Vagina (tissue), 2 donors: ENCODE measurements around the gene SLC7A6. TPM values are rescaled to one million over a fixed set of nuclear protein-coding genes. Genes with fewer than 3 reads are reported as not detected.

ENCODE experiments used
- DNase-seq, 2 donors: peaks; one replicate each; pipeline ENCODE4 v3.0.0-alpha.2; 2017; ENCODE audit errors: extremely low spot score in 2 of 2
- H3K27ac ChIP-seq: fragments of 200-600 bp; sonication (generic); one replicate; pipeline ENCODE4 v1.5.1; 2019
- H3K27me3 ChIP-seq: fragments of 200-600 bp; sonication (generic); one replicate; pipeline ENCODE4 v1.5.1; 2019
- H3K36me3 ChIP-seq, 2 donors: fragments of 200-600 bp; sonication (generic); one replicate each; pipeline ENCODE4 v1.5.1; 2017 to 2019
- H3K4me1 ChIP-seq: fragments of 200-600 bp; sonication (generic); one replicate; pipeline ENCODE4 v1.5.1; 2019
- H3K4me3 ChIP-seq, 2 donors: fragments of 200-600 bp; sonication (generic); 1 replicate in 1 of 2; 2 replicates in 1 of 2; pipeline ENCODE4 v1.5.1; 2016 to 2019
- H3K9me3 ChIP-seq: fragments of 200-600 bp; sonication (generic); one replicate; pipeline ENCODE4 v1.5.1; 2019
- POLR2A ChIP-seq, 2 donors: fragments of 450-650 bp; IDR thresholded peaks; one replicate each; pipeline ENCODE4 v1.6.1; 2017; ENCODE audit warnings: antibody characterized with exemption in 2 of 2, mild to moderate bottlenecking in 2 of 2, moderate library complexity in 2 of 2
- POLR2AphosphoS5 ChIP-seq, 2 donors: sonication (generic); formaldehyde crosslinking; IDR thresholded peaks; one replicate each; pipeline ENCODE4 v1.9.0; 2017; ENCODE audit warnings: antibody characterized with exemption in 2 of 2, mild to moderate bottlenecking in 2 of 2, low read depth in 1 of 2; ENCODE audit not compliant: insufficient read depth in 1 of 2
- intact Hi-C: fragments of 100-400 bp; cut with DNase I; formaldehyde crosslinking; loops from one replicate; pipeline ENCODE4 v1.15.1; 2023
- total RNA-seq: library from RNA; depleted of rRNA; stranded (reverse); fragments of >200 nt; gene quantifications from one replicate; pipeline ENCODE4 v1.2.3, GENCODE V29; 2016
- TF ChIP-seq, protein P1 (sequence below), 3 experiments: fragments of 450-650 bp in 2 of 3; fragments of 200-600 bp in 1 of 3; sonication (generic) in 1 of 3; IDR thresholded peaks; one replicate each; pipeline ENCODE4 v1.5.1; 2017 to 2019; ENCODE audit warnings: antibody characterized with exemption in 3 of 3, mild to moderate bottlenecking in 2 of 3, moderate library complexity in 2 of 3

Gene SLC7A6
- total RNA-seq, 1 donor from 2014 or later: 35.1 TPM

DNA sequence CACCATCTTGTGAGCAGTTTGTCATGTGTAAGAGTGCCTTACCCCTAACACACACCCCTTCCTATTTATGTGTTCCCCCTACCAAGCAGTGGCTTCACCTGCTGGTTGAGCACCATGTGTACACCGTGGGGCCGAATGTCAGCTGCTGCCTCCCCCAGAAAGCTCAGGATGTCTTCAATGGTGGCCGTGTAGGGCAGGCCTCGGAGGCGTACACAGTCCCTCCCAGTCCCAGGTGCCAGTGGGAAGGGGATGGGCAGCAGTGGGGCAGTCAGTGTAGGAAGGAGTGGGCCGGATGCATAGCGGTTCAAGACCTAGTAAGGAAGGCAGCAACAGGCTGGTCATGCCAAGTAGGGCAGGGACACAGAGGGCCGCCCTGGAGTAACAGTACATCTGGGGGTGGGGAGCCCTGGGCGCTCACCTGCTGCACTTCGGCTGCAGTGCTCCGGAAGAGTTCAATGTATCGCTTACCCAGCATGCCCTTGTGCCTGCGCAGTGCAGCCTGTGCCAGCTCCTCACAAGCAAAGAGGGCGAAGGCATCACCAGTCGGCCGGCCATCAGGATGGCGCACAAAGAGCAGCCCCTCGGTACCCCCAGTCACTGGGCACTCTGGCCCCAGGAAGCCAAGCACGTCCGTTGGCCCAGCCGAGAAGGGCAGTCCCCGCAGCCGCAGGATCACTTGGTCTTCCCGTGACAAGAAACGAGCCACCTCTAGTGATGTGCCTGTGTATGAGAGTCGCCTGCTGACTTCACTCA is 32.8 kb upstream of the SLC7A6 start:
- H3K4me1 ChIP-seq: peaks cover 24% of the 10 kb centered on the region
- H3K36me3 ChIP-seq: peaks cover 0 to 26% of the 10 kb centered on the region in 2 donors
- H3K27me3 ChIP-seq: no peaks in the 10 kb centered on the region
- no peak for DNase-seq
- H3K4me3 ChIP-seq: no peak overlapping the region
- no peak overlapping the region for H3K27ac ChIP-seq
- intact Hi-C loops: no loop called here
- no peaks in the 10 kb centered on the region for H3K9me3 ChIP-seq
- TF ChIP-seq POLR2AphosphoS5 (IDR thresholded peaks at IDR 0.05; ENCODE audit: insufficient read depth in 1 of 2, low read depth in 1 of 2): no peak
- TF ChIP-seq, protein P1, sequence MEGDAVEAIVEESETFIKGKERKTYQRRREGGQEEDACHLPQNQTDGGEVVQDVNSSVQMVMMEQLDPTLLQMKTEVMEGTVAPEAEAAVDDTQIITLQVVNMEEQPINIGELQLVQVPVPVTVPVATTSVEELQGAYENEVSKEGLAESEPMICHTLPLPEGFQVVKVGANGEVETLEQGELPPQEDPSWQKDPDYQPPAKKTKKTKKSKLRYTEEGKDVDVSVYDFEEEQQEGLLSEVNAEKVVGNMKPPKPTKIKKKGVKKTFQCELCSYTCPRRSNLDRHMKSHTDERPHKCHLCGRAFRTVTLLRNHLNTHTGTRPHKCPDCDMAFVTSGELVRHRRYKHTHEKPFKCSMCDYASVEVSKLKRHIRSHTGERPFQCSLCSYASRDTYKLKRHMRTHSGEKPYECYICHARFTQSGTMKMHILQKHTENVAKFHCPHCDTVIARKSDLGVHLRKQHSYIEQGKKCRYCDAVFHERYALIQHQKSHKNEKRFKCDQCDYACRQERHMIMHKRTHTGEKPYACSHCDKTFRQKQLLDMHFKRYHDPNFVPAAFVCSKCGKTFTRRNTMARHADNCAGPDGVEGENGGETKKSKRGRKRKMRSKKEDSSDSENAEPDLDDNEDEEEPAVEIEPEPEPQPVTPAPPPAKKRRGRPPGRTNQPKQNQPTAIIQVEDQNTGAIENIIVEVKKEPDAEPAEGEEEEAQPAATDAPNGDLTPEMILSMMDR (IDR thresholded peaks at IDR 0.05): no peak
- no peak for TF ChIP-seq POLR2A (IDR thresholded peaks at IDR 0.05)

DNA sequence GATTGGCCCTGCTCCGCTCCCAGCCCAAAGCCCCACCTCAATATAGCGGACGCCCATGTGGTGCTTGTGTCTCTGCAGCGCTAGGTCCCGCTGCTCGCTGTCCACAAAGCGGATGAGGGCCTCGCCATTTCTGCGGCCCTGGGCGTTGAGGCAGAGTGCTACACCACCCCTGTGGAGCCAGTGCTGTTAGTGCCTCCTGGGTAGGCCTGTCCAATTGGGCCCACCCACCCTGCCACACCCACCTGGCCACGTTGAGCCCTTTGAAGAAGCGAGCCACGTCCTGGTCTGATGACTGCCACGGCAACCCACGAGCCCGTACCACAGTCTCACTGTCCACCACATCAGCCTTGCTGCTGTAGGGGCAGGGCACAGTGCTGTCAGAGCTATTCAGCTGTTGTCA is 32.0 kb upstream of the SLC7A6 start:
- H3K4me1 ChIP-seq: peaks cover 31% of the 10 kb centered on the region
- peaks cover 0 to 21% of the 10 kb centered on the region in 2 donors for H3K36me3 ChIP-seq
- no peaks in the 10 kb centered on the region for H3K27me3 ChIP-seq
- H3K4me3 ChIP-seq: no peak overlapping the region
- TF ChIP-seq POLR2AphosphoS5 (IDR thresholded peaks at IDR 0.05; ENCODE audit: insufficient read depth in 1 of 2, low read depth in 1 of 2) (peak in 1 of 2 donors; percentile 10), POLR2A (IDR thresholded peaks at IDR 0.05) (no peak)
- DNase-seq: no peak
- intact Hi-C loops: no loop called here
- H3K27ac ChIP-seq: no peak overlapping the region
- no peaks in the 10 kb centered on the region for H3K9me3 ChIP-seq

DNA sequence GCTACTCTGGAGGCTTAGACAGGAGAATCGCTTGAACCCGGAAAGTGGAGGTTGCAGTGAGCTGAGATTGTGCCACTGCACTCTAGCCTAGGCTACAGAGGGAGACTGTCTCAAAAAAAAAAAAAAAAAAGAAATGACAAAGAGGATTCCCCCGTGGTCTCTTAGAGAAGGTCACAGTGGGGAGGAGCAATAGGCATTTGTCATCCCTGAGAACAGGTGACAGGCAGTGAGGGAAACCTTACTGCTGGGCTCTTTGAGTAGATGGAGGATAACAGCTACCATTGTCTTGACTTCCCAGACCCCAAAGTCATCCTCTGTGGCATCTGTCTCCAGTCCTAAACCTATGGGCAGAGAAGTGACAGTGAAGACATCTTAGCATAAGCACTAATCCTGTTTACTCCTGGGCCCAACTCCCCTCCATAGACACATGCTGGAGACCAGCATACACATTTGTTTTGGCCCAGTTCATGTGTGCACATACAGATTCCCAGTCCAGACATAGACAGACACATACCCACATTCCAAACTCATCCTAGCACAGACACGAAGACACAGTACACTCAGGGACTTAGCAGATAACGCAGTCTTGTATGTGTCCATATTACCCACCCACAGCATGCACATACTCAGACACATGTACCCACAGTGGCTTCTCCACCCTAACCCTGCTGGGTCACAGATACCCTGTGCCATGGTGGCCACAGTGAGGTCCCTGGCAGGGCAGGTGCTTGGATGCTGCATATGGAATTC is 31.1 kb upstream of the SLC7A6 start:
- H3K4me1 ChIP-seq: peaks cover 35% of the 10 kb centered on the region
- no peak overlapping the region for H3K27ac ChIP-seq
- no peak for DNase-seq
- H3K36me3 ChIP-seq: peaks cover 0 to 19% of the 10 kb centered on the region in 2 donors
- intact Hi-C loops: no loop called here
- no peaks in the 10 kb centered on the region for H3K27me3 ChIP-seq
- H3K9me3 ChIP-seq: no peaks in the 10 kb centered on the region
- TF ChIP-seq POLR2AphosphoS5 (IDR thresholded peaks at IDR 0.05; ENCODE audit: insufficient read depth in 1 of 2, low read depth in 1 of 2) (no peak), POLR2A (IDR thresholded peaks at IDR 0.05) (no peak)
- TF ChIP-seq, protein P1 (IDR thresholded peaks at IDR 0.05): no peak
- peak overlapping the region in 1 of 2 donors; percentile 25 for H3K4me3 ChIP-seq

DNA sequence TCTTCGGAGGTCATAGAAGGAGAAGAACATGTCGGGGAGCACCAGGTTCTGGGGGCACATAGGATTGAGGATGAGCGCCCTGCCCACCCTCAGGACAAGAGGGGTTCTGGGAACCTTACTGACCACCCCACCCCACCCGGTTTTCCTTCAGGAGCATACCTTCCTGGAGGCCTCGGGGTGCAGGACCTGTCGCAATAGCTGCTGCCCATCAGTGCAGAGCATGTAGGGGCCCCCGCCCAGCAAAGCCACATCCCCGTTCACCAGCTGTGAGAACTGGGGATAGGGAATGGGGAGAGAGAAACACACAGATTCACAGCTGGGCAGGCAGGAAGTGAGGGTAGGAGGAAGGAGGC is 30.5 kb upstream of the SLC7A6 start:
- H3K4me1 ChIP-seq: peaks cover 40% of the 10 kb centered on the region
- no peak for DNase-seq
- H3K4me3 ChIP-seq: peak overlapping the region in 1 of 2 donors; percentile 25
- no peaks in the 10 kb centered on the region for H3K9me3 ChIP-seq
- intact Hi-C loops: no loop called here
- peaks cover 0 to 19% of the 10 kb centered on the region in 2 donors for H3K36me3 ChIP-seq
- H3K27me3 ChIP-seq: no peaks in the 10 kb centered on the region
- H3K27ac ChIP-seq: no peak overlapping the region
- TF ChIP-seq POLR2AphosphoS5 (IDR thresholded peaks at IDR 0.05; ENCODE audit: insufficient read depth in 1 of 2, low read depth in 1 of 2) (no peak), POLR2A (IDR thresholded peaks at IDR 0.05) (no peak)
- TF ChIP-seq, protein P1 (IDR thresholded peaks at IDR 0.05): no peak

DNA sequence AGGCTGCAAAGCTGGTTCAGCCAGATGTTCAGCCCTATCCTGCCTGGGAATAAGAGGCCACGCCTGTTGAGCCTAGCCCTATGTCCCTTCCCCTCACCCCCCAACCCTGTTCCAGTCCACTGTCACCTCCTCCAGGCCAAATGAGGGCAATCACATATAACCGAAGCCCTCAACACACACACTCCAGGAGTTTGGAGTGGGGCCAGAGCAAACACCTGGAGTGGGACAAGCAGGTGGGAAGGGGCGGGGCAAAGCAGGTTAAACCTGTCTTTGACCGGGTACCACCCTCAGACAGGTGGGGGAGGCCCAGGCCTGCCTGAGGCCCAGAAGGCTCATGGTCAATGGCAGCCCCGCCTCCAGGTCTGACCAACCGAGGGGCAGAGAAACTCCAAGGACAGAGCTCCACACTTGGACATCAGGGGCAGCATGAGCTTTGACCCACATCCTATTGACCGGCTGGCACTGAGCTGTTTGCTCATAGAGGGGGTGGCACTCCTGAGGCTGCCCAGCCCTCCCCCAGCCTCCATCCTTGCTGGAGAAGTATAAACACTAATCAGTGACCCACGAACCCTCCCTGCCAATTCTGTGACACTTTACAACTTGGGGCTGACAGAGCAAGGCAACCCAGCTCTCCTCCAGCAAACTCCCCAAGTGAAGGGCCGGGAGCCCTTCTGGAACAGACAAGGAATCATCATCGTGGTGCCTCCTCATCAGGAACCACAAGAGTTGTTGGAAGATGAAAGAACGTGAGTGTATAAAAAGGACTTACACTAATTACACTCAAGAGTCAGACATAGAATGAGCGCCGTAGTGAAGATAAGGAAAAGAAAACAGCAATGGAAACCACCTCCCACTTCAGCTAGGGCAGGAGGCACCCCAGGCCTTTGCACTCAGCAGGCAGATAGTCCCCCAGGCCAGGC is 29.9 kb upstream of the SLC7A6 start:
- Histone ChIP-seq H3K27me3 (no peaks in the 10 kb centered on the region), H3K36me3 (peaks cover 0 to 19% of the 10 kb centered on the region in 2 donors), H3K4me3 (peak overlapping the region in 1 of 2 donors; percentile 64), H3K4me1 (peaks cover 40% of the 10 kb centered on the region), H3K27ac (peak overlapping the region; percentile 68), H3K9me3 (no peaks in the 10 kb centered on the region)
- TF ChIP-seq POLR2A (IDR thresholded peaks at IDR 0.05): no peak
- TF ChIP-seq, protein P1 (IDR thresholded peaks at IDR 0.05): no peak
- peak; percentile 41 to 66 for TF ChIP-seq POLR2AphosphoS5 (IDR thresholded peaks at IDR 0.05; ENCODE audit: insufficient read depth in 1 of 2, low read depth in 1 of 2)
- intact Hi-C loops: loop anchor here (5.0 kb wide), 1 partner anchor 152 kb away; no protein-coding TSS in a partner anchor
- DNase-seq: no peak
